Measurements from ENCODE around the gene IL31RA.

Gene IL31RA

GRCh38 chr5:55921617-55922016 is 70.5 kb downstream of the IL31RA start:
- Histone ChIP-seq H3K9me3 (ENCODE audit: control insufficient read depth, low read length) (no peaks in the 10 kb centered on the region), H3K27ac (ENCODE audit: insufficient read depth, low read depth, low read length, poor library complexity, severe bottlenecking) (no peak overlapping the region), H3K4me1 (ENCODE audit: control insufficient read depth, insufficient read depth, low read length) (no peaks in the 10 kb centered on the region), H3K36me3 (ENCODE audit: control insufficient read depth, insufficient read depth, low read length) (no peaks in the 10 kb centered on the region), H3K27me3 (ENCODE audit: control insufficient read depth, insufficient read depth, low read length, poor library complexity, severe bottlenecking) (no peaks in the 10 kb centered on the region), H3K4me3 (ENCODE audit: insufficient read depth, low read depth, low read length) (no peak overlapping the region)
- WGBS, 2 experiments: 92% methylated on average over 4 of the region's 4 CpGs

GRCh38 chr5:55923177-55923771 is 72.1 kb downstream of the IL31RA start:
- no peaks in the 10 kb centered on the region for H3K27me3 ChIP-seq (ENCODE audit: control insufficient read depth, insufficient read depth, low read length, poor library complexity, severe bottlenecking)
- no peaks in the 10 kb centered on the region for H3K9me3 ChIP-seq (ENCODE audit: control insufficient read depth, low read length)
- H3K4me1 ChIP-seq (ENCODE audit: control insufficient read depth, insufficient read depth, low read length): no peaks in the 10 kb centered on the region
- H3K4me3 ChIP-seq (ENCODE audit: insufficient read depth, low read depth, low read length): no peak overlapping the region
- no peak overlapping the region for H3K27ac ChIP-seq (ENCODE audit: insufficient read depth, low read depth, low read length, poor library complexity, severe bottlenecking)
- WGBS, 2 experiments: 58 to 59% methylated on average over 17 of the region's 17 CpGs
- no peaks in the 10 kb centered on the region for H3K36me3 ChIP-seq (ENCODE audit: control insufficient read depth, insufficient read depth, low read length)

DNA sequence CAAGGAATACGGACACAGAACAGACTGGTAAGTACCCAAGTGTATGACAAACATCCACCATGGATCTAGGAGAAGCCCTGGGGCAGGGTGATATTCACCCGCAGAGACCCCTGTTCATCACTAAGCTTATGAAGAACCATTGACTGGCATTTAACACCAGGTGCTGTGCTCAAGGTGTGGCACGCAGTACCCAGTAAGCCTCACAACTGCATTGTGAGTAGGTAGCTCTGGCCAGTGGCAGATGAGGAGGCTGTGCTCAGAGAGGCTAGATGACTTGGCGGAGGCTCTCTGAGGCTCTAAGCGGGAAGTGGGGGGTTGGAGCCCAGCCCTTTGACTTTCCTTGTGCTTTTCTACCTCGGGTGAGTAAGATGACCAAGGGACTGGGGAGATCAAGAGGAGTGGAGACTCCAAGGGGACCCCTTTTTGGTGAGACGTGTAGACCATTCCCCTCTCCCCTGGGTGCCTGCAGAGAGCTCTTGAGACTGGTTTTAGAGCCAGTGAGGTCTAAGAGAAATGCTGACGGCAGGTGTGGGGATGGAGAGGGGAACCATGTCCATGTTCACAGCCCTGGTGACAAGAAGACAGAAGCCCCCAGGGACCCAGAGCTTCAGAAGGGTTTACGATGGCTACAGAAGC is 72.8 kb downstream of the IL31RA start:
- H3K27me3 ChIP-seq (ENCODE audit: control insufficient read depth, insufficient read depth, low read length, poor library complexity, severe bottlenecking): no peaks in the 10 kb centered on the region
- no peaks in the 10 kb centered on the region for H3K36me3 ChIP-seq (ENCODE audit: control insufficient read depth, insufficient read depth, low read length)
- no peaks in the 10 kb centered on the region for H3K4me1 ChIP-seq (ENCODE audit: control insufficient read depth, insufficient read depth, low read length)
- H3K9me3 ChIP-seq (ENCODE audit: control insufficient read depth, low read length): no peaks in the 10 kb centered on the region
- no peak overlapping the region for H3K27ac ChIP-seq (ENCODE audit: insufficient read depth, low read depth, low read length, poor library complexity, severe bottlenecking)
- WGBS, 2 experiments: 90 to 94% methylated on average over 9 of the region's 9 CpGs
- no peak overlapping the region for H3K4me3 ChIP-seq (ENCODE audit: insufficient read depth, low read depth, low read length)

DNA sequence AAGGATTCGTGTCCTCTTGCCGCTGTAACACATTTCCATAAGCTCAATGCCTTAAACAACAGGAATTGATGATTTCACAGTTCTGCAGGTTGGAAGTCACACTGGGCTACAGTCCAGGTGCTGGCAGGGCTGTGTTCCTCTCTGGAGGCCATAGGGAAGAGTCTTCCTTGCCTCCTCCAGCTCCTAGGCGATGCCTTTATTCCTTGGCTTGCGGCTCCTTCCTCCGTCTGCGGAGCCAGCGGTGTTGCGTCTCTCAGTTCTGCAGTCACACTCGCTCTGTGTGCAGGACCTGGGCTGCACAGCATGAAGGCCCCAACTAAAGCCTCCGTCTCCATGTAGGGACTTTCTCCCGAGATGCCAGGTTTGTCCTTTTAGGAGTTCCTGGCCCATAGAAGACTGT is 73.6 kb downstream of the IL31RA start:
- Histone ChIP-seq H3K4me1 (ENCODE audit: control insufficient read depth, insufficient read depth, low read length) (no peaks in the 10 kb centered on the region), H3K27ac (ENCODE audit: insufficient read depth, low read depth, low read length, poor library complexity, severe bottlenecking) (no peak overlapping the region), H3K4me3 (ENCODE audit: insufficient read depth, low read depth, low read length) (no peak overlapping the region), H3K27me3 (ENCODE audit: control insufficient read depth, insufficient read depth, low read length, poor library complexity, severe bottlenecking) (no peaks in the 10 kb centered on the region), H3K36me3 (ENCODE audit: control insufficient read depth, insufficient read depth, low read length) (no peaks in the 10 kb centered on the region), H3K9me3 (ENCODE audit: control insufficient read depth, low read length) (no peaks in the 10 kb centered on the region)
- 95 to 98% methylated on average over 11 of the region's 11 CpGs for WGBS, 2 experiments

GRCh38 chr5:55925181-55925580 is 74.0 kb downstream of the IL31RA start:
- Histone ChIP-seq H3K4me1 (ENCODE audit: control insufficient read depth, insufficient read depth, low read length) (no peaks in the 10 kb centered on the region), H3K27ac (ENCODE audit: insufficient read depth, low read depth, low read length, poor library complexity, severe bottlenecking) (no peak overlapping the region), H3K4me3 (ENCODE audit: insufficient read depth, low read depth, low read length) (no peak overlapping the region), H3K9me3 (ENCODE audit: control insufficient read depth, low read length) (no peaks in the 10 kb centered on the region), H3K27me3 (ENCODE audit: control insufficient read depth, insufficient read depth, low read length, poor library complexity, severe bottlenecking) (no peaks in the 10 kb centered on the region), H3K36me3 (ENCODE audit: control insufficient read depth, insufficient read depth, low read length) (no peaks in the 10 kb centered on the region)
- WGBS, 2 experiments: 97 to 100% methylated on average over 3 of the region's 3 CpGs

DNA sequence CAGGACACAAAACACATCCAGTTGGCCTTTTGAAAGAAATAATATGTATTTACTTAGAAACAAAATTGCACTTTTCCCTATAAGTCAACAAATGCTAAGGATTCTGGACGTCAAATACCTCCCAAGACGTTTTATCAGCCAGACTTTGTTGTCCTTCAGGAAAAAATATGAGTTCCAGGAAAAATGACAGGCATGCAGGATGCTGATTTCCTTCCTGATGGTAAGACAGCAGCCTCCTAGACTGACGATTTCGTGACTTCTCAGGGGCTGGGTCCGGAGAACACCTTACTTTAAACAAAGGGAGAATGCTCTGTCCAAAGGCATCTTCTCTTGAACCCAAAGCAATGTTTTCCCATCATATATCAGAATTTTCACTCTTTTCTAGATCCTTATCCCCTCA is 74.6 kb downstream of the IL31RA start:
- no peak overlapping the region for H3K4me3 ChIP-seq (ENCODE audit: insufficient read depth, low read depth, low read length)
- no peaks in the 10 kb centered on the region for H3K4me1 ChIP-seq (ENCODE audit: control insufficient read depth, insufficient read depth, low read length)
- 94% methylated on average over 5 of the region's 5 CpGs for WGBS, 2 experiments
- H3K36me3 ChIP-seq (ENCODE audit: control insufficient read depth, insufficient read depth, low read length): no peaks in the 10 kb centered on the region
- no peak overlapping the region for H3K27ac ChIP-seq (ENCODE audit: insufficient read depth, low read depth, low read length, poor library complexity, severe bottlenecking)
- H3K9me3 ChIP-seq (ENCODE audit: control insufficient read depth, low read length): no peaks in the 10 kb centered on the region
- no peaks in the 10 kb centered on the region for H3K27me3 ChIP-seq (ENCODE audit: control insufficient read depth, insufficient read depth, low read length, poor library complexity, severe bottlenecking)

DNA sequence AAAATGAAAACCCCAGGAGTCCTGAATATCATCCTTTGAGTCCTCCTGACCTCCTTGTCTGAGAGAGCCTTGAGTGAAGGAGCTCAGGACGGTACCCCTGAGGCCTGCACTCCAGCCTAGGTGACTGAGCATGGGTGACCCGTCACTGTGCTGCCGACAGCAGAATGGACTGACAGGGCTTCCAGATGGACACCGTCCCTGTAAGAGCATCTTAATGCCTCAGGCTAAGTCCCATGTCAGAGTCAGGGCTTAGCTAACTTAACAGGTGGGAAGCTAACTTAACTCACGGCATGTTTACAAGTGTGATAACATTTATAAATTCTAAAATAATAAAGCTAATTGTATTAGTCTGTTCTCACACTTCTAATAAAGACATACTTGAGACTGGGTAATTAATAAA is 75.3 kb downstream of the IL31RA start:
- H3K4me1 ChIP-seq (ENCODE audit: control insufficient read depth, insufficient read depth, low read length): no peaks in the 10 kb centered on the region
- no peak overlapping the region for H3K27ac ChIP-seq (ENCODE audit: insufficient read depth, low read depth, low read length, poor library complexity, severe bottlenecking)
- H3K36me3 ChIP-seq (ENCODE audit: control insufficient read depth, insufficient read depth, low read length): no peaks in the 10 kb centered on the region
- no peaks in the 10 kb centered on the region for H3K27me3 ChIP-seq (ENCODE audit: control insufficient read depth, insufficient read depth, low read length, poor library complexity, severe bottlenecking)
- 90 to 91% methylated on average over 4 of the region's 5 CpGs for WGBS, 2 experiments
- H3K4me3 ChIP-seq (ENCODE audit: insufficient read depth, low read depth, low read length): no peak overlapping the region
- no peaks in the 10 kb centered on the region for H3K9me3 ChIP-seq (ENCODE audit: control insufficient read depth, low read length)

DNA sequence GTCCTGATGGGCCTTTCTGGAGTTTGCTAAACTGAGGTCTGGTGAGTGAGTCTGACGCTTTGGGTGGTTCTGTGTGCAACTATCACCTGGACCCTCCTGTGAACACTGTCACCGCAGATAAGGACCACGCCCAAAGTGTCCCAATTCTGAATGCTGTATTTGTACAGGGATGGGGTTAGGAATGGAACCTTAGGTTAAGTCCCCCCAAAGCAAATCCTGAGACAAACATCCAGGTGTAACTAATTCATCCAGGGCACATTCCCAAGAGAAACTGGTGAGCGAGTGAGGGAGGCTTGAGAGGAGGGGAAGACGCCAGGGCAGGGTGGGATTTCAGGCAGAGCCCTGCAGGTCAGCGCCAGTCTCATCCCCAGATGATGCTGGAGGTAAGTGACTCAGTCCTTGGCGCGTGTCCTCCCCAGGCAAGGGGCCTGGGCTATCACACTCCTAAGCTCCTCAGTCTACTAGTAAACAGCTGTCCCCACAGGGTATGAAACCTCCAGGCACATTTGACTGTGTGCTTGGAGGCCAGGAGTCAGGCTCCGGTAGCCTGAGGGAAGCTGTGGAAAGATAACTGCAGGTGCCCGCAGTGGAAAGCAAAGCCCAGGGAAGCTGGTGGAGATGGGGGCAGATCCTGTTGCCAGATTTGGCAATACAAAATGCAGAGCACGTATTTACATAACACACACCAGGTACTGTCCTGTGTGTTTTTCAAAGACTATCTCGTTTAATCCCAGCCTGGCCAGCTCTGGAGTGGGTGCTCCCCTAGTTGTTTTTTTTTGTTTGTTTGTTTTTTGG is 76.9 kb downstream of the IL31RA start:
- Histone ChIP-seq H3K4me3 (ENCODE audit: insufficient read depth, low read depth, low read length) (no peak overlapping the region), H3K36me3 (ENCODE audit: control insufficient read depth, insufficient read depth, low read length) (no peaks in the 10 kb centered on the region), H3K9me3 (ENCODE audit: control insufficient read depth, low read length) (no peaks in the 10 kb centered on the region), H3K4me1 (ENCODE audit: control insufficient read depth, insufficient read depth, low read length) (no peaks in the 10 kb centered on the region), H3K27me3 (ENCODE audit: control insufficient read depth, insufficient read depth, low read length, poor library complexity, severe bottlenecking) (no peaks in the 10 kb centered on the region), H3K27ac (ENCODE audit: insufficient read depth, low read depth, low read length, poor library complexity, severe bottlenecking) (no peak overlapping the region)
- 91 to 93% methylated on average over 12 of the region's 12 CpGs for WGBS, 2 experiments

- Histone ChIP-seq H3K4me3 (ENCODE audit: insufficient read depth, low read depth, low read length) (no peak overlapping the region), H3K4me1 (ENCODE audit: control insufficient read depth, insufficient read depth, low read length) (no peaks in the 10 kb centered on the region), H3K9me3 (ENCODE audit: control insufficient read depth, low read length) (no peaks in the 10 kb centered on the region), H3K27ac (ENCODE audit: insufficient read depth, low read depth, low read length, poor library complexity, severe bottlenecking) (no peak overlapping the region), H3K27me3 (ENCODE audit: control insufficient read depth, insufficient read depth, low read length, poor library complexity, severe bottlenecking) (no peaks in the 10 kb centered on the region), H3K36me3 (ENCODE audit: control insufficient read depth, insufficient read depth, low read length) (no peaks in the 10 kb centered on the region)
- WGBS, 2 experiments: 89 to 95% methylated on average over 12 of the region's 12 CpGs
These were observed 78.1 kb downstream of the IL31RA start for GRCh38 chr5:55929020-55929799.

- H3K4me3 ChIP-seq (ENCODE audit: insufficient read depth, low read depth, low read length): no peak overlapping the region
- H3K36me3 ChIP-seq (ENCODE audit: control insufficient read depth, insufficient read depth, low read length): no peaks in the 10 kb centered on the region
- WGBS, 2 experiments: 92 to 94% methylated on average over 4 of the region's 4 CpGs
- no peaks in the 10 kb centered on the region for H3K27me3 ChIP-seq (ENCODE audit: control insufficient read depth, insufficient read depth, low read length, poor library complexity, severe bottlenecking)
- no peaks in the 10 kb centered on the region for H3K9me3 ChIP-seq (ENCODE audit: control insufficient read depth, low read length)
- no peaks in the 10 kb centered on the region for H3K4me1 ChIP-seq (ENCODE audit: control insufficient read depth, insufficient read depth, low read length)
- H3K27ac ChIP-seq (ENCODE audit: insufficient read depth, low read depth, low read length, poor library complexity, severe bottlenecking): no peak overlapping the region
These were observed 81.5 kb downstream of the IL31RA start for GRCh38 chr5:55932700-55933099.
